HEK293T (cell line): ENCODE measurements around the gene DOK5.

Experiments used
- CTCF ChIA-PET: fragments of 350-600 bp; formaldehyde crosslinking; extraction: SDS; loops from one replicate; lab custom pipeline; 2021; ENCODE audit warnings: antibody characterized with exemption, inconsistent platforms; lab: Yijun Ruan, JAX
- POLR2A ChIA-PET: fragments of 350-600 bp; formaldehyde crosslinking; extraction: SDS; loops from one replicate; lab custom pipeline; 2020; ENCODE audit warnings: antibody characterized with exemption, inconsistent platforms; lab: Yijun Ruan, JAX
- DNase-seq: peaks from one replicate; pipeline ENCODE4 v3.0.0; 2012; ENCODE audit warnings: mixed read lengths; ENCODE audit errors: extremely low spot score
- ARNT ChIP-seq: fragments of 450-650 bp; IDR thresholded peaks from 2 replicates; pipeline ENCODE4 v1.6.1; 2017; ENCODE audit warnings: mild to moderate bottlenecking
- BHLHE40 ChIP-seq: fragments of 450-650 bp; IDR thresholded peaks from 2 replicates; pipeline ENCODE4 v1.6.1; 2016; ENCODE audit warnings: mild to moderate bottlenecking, moderate library complexity, borderline replicate concordance
- CTBP1 ChIP-seq: fragments of 450-650 bp; IDR thresholded peaks from 2 replicates; pipeline ENCODE4 v1.6.1; 2016; ENCODE audit warnings: borderline replicate concordance
- ELF4 ChIP-seq: fragments of 450-650 bp; IDR thresholded peaks from 2 replicates; pipeline ENCODE4 v1.6.1; 2017; ENCODE audit warnings: antibody characterized with exemption
- FOXA1 ChIP-seq: fragments of 450-650 bp; IDR thresholded peaks from 2 replicates; pipeline ENCODE4 v1.6.1; 2016; ENCODE audit warnings: mild to moderate bottlenecking
- FOXK2 ChIP-seq: fragments of 450-650 bp; IDR thresholded peaks from 2 replicates; pipeline ENCODE4 v1.6.1; 2016; ENCODE audit warnings: mild to moderate bottlenecking
- FOXM1 ChIP-seq: fragments of 450-650 bp; IDR thresholded peaks from 2 replicates; pipeline ENCODE4 v1.6.1; 2017; ENCODE audit warnings: mild to moderate bottlenecking, borderline replicate concordance
- HDGF ChIP-seq: fragments of 450-650 bp; IDR thresholded peaks from 2 replicates; pipeline ENCODE4 v1.6.1; 2017; ENCODE audit warnings: antibody characterized with exemption, borderline replicate concordance
- L3MBTL2 ChIP-seq: fragments of 450-650 bp; conservative IDR thresholded peaks from 2 replicates; pipeline ENCODE4 v1.6.1; 2016; ENCODE audit warnings: mild to moderate bottlenecking
- LEF1 ChIP-seq: fragments of 450-650 bp; IDR thresholded peaks from 2 replicates; pipeline ENCODE4 v1.6.1; 2017; ENCODE audit warnings: mild to moderate bottlenecking, borderline replicate concordance
- NFRKB ChIP-seq: fragments of 450-650 bp; IDR thresholded peaks from 2 replicates; pipeline ENCODE4 v1.6.1; 2016; ENCODE audit warnings: mild to moderate bottlenecking, moderate library complexity
- PKNOX1 ChIP-seq: fragments of 450-650 bp; IDR thresholded peaks from 2 replicates; pipeline ENCODE4 v1.6.1; 2016
- SP1 ChIP-seq: fragments of 450-650 bp; IDR thresholded peaks from 2 replicates; pipeline ENCODE4 v1.6.1; 2017
- SUZ12 ChIP-seq: fragments of 450-650 bp; IDR thresholded peaks from 2 replicates; pipeline ENCODE4 v1.6.1; 2016; ENCODE audit warnings: mild to moderate bottlenecking
- TARDBP ChIP-seq: fragments of 450-650 bp; IDR thresholded peaks from 2 replicates; pipeline ENCODE4 v1.6.1; 2016
- ZNF384 ChIP-seq: fragments of 450-650 bp; IDR thresholded peaks from 2 replicates; pipeline ENCODE4 v1.6.1; 2016

DOK5 gene

GRCh38 chr20:54550776-54551396 is 75.5 kb downstream of the DOK5 start:
- DNase-seq: no peak
- ChIA-PET CTCF (no interaction called here), POLR2A (no interaction called here)
- TF ChIP-seq FOXM1 (no peak), ZNF384 (no peak)

GRCh38 chr20:54554006-54554405 is 78.6 kb downstream of the DOK5 start:
- ChIA-PET POLR2A (no interaction called here), CTCF (no interaction called here)
- TF ChIP-seq FOXK2: no peak
- no peak for TF ChIP-seq ZNF384
- TF ChIP-seq CTBP1: no peak
- TF ChIP-seq ELF4: no peak
- TF ChIP-seq TARDBP: no peak
- no peak for TF ChIP-seq HDGF
- no peak for TF ChIP-seq PKNOX1
- TF ChIP-seq LEF1: no peak
- no peak for TF ChIP-seq FOXM1
- no peak for TF ChIP-seq NFRKB
- TF ChIP-seq SP1: no peak
- TF ChIP-seq ARNT: no peak
- TF ChIP-seq SUZ12: no peak
- no peak for TF ChIP-seq L3MBTL2
- no peak for DNase-seq

- TF ChIP-seq BHLHE40 (no peak), SUZ12 (no peak), HDGF (no peak), PKNOX1 (no peak), CTBP1 (no peak), FOXA1 (no peak), SP1 (no peak), FOXK2 (no peak), TARDBP (no peak), NFRKB (no peak), ARNT (no peak), LEF1 (no peak), ELF4 (no peak), ZNF384 (no peak), FOXM1 (no peak), L3MBTL2 (no peak)
- no peak for DNase-seq
- CTCF ChIA-PET: no interaction called here
- POLR2A ChIA-PET: no interaction called here
Observed at GRCh38 chr20:54555150-54555549, 79.8 kb downstream of the DOK5 start.

- POLR2A ChIA-PET: no interaction called here
- CTCF ChIA-PET: no interaction called here
- DNase-seq: no peak
- TF ChIP-seq SUZ12 (no peak), SP1 (no peak), CTBP1 (no peak), L3MBTL2 (no peak), FOXK2 (no peak), FOXA1 (no peak), TARDBP (no peak), ARNT (no peak), BHLHE40 (no peak), ZNF384 (no peak)
Observed at GRCh38 chr20:54556406-54556805, 81.0 kb downstream of the DOK5 start.

GRCh38 chr20:54557806-54558590 is 82.6 kb downstream of the DOK5 start:
- no peak for TF ChIP-seq HDGF
- no peak for TF ChIP-seq PKNOX1
- no peak for TF ChIP-seq SUZ12
- TF ChIP-seq FOXK2: no peak
- no peak for TF ChIP-seq ELF4
- TF ChIP-seq LEF1: no peak
- no peak for TF ChIP-seq FOXA1
- TF ChIP-seq CTBP1: no peak
- no peak for TF ChIP-seq NFRKB
- TF ChIP-seq SP1: no peak
- no peak for TF ChIP-seq ARNT
- TF ChIP-seq FOXM1: no peak
- TF ChIP-seq BHLHE40: no peak
- TF ChIP-seq TARDBP: no peak
- ChIA-PET CTCF (no interaction called here), POLR2A (no interaction called here)
- DNase-seq: no peak

- DNase-seq: no peak
- TF ChIP-seq TARDBP: no peak
- ChIA-PET CTCF (no interaction called here), POLR2A (no interaction called here)
Observed at GRCh38 chr20:54559890-54560289, 84.5 kb downstream of the DOK5 start.
